ENCODE data around the gene TSPAN9.

The TSPAN9 gene

DNA sequence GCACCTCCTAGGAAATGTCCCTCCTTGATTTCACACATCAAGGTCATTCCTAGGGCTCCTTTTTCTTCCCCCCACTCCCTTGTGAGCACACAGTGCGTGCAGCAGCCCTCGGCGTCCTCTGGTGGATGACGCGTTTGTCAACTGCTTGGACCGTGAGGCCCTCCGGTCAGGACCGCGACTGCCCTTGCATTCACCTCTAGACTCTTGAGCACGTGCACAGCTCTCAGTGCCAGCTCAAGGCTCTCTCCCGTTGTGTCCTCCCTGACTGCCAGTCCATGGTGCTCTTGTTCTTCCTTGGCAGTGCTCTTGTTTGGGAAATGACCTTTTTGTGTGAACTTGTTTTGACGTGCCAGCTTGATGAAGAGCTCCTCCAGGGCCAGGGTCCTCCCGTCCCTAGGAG lies 67.9 kb downstream of the TSPAN9 start:
- TF ChIP-seq CTCF (IDR thresholded peaks at IDR 0.05; ENCODE audit: low read depth, low read length, missing control alignments) = no peak

GRCh38 chr12:3145546-3146310 lies 68.5 kb downstream of the TSPAN9 start:
- in situ Hi-C loops (cut with HindIII; ENCODE audit: low pct_ligation_motif_present, low sequenced_read_pairs) = loop anchor here (25.0 kb wide), 1 partner anchor 142 kb away; no protein-coding TSS in a partner anchor
- no peaks in the 10 kb centered on the region for H3K36me3 ChIP-seq (replicated peaks)
- TF ChIP-seq CTCF (IDR thresholded peaks at IDR 0.05; ENCODE audit: low read depth, low read length, missing control alignments) = no peak
- H3K4me3 ChIP-seq (ENCODE audit: low read depth, low read length) = no peak overlapping the region
- no peak for DNase-seq
- no peak overlapping the region for H3K27ac ChIP-seq
- H3K27me3 ChIP-seq (replicated peaks) = no peaks in the 10 kb centered on the region

More for the DNA sequence above, 67.9 kb downstream of the TSPAN9 start:
- Histone ChIP-seq H3K27ac (no peak overlapping the region), H3K27me3 (replicated peaks) (no peaks in the 10 kb centered on the region), H3K36me3 (replicated peaks) (no peaks in the 10 kb centered on the region), H3K4me3 (ENCODE audit: low read depth, low read length) (no peak overlapping the region)
- no peak for DNase-seq
- in situ Hi-C loops (cut with HindIII; ENCODE audit: low pct_ligation_motif_present, low sequenced_read_pairs) = loop anchor here (25.0 kb wide), 1 partner anchor 142 kb away; no protein-coding TSS in a partner anchor

DNA sequence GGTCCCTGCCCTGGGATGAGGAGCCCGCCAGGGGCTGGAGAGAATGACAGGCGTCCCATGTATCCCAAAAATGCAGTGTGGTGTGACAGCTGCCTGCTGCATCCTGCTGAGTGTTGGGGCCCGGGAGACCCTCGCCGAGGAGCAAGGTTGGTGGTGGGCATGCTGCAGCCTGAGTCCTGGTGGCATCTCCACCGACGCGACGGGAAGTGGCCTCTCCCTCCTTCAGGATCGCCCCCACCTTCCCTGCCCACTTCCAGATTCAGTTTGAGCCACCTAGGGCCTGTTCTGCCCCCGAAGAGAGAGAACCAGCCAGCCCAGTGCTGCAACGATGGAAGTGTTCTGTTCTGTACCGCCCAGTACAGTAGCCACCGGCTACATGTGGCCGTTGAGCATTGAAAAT lies 70.1 kb downstream of the TSPAN9 start:
- H3K27ac ChIP-seq = no peak overlapping the region
- H3K4me3 ChIP-seq (ENCODE audit: low read depth, low read length) = no peak overlapping the region
- no peak for DNase-seq
- in situ Hi-C loops (cut with HindIII; ENCODE audit: low pct_ligation_motif_present, low sequenced_read_pairs) = loop anchor here (25.0 kb wide), 1 partner anchor 140 kb away; no protein-coding TSS in a partner anchor
- H3K27me3 ChIP-seq (replicated peaks) = no peaks in the 10 kb centered on the region
- no peak for TF ChIP-seq CTCF (IDR thresholded peaks at IDR 0.05; ENCODE audit: low read depth, low read length, missing control alignments)
- H3K36me3 ChIP-seq (replicated peaks) = no peaks in the 10 kb centered on the region

DNA sequence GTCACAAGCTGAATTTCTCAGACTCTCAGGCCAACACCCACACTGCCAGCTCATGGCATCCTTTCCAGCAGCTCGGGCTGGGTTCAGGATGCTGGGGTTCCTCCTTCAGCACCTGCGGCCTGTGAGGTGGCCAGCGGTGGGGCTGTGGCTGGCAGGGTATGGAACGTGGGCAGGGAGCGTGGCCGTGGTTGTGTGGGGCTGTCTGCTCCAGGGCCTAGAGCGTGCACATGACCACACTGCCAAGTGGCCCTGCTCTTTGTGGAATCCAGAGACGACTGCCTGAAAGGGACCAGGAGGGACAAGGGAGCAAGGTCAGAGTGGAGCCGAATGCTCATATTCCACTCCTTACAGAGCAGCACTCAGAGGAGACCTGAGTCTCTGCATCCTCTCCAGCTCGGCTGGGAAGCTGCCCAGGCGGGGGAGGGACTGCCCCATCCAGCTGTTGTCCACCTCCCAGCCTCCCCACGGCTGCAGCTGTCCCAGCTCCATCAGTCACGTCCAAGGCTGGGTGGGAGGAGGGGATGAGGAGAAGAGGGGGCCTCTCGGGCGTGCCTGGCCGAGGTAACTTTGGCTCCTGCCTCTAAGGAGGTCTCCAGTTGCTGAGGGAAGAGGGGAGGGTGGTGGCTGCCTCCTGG lies 71.3 kb downstream of the TSPAN9 start:
- Histone ChIP-seq H3K4me3 (ENCODE audit: low read depth, low read length) (no peak overlapping the region), H3K27ac (no peak overlapping the region), H3K36me3 (replicated peaks) (no peaks in the 10 kb centered on the region), H3K27me3 (replicated peaks) (no peaks in the 10 kb centered on the region)
- no peak for DNase-seq
- no peak for TF ChIP-seq CTCF (IDR thresholded peaks at IDR 0.05; ENCODE audit: low read depth, low read length, missing control alignments)
- in situ Hi-C loops (cut with HindIII; ENCODE audit: low pct_ligation_motif_present, low sequenced_read_pairs) = loop anchor here (25.0 kb wide), 1 partner anchor 139 kb away; no protein-coding TSS in a partner anchor

GRCh38 chr12:3149515-3150307 lies 72.5 kb downstream of the TSPAN9 start:
- H3K4me3 ChIP-seq (ENCODE audit: low read depth, low read length) = no peak overlapping the region
- H3K27ac ChIP-seq = no peak overlapping the region
- no peak for TF ChIP-seq CTCF (IDR thresholded peaks at IDR 0.05; ENCODE audit: low read depth, low read length, missing control alignments)
- DNase-seq = no peak
- H3K36me3 ChIP-seq (replicated peaks) = no peaks in the 10 kb centered on the region
- no peaks in the 10 kb centered on the region for H3K27me3 ChIP-seq (replicated peaks)
- in situ Hi-C loops (cut with HindIII; ENCODE audit: low pct_ligation_motif_present, low sequenced_read_pairs) = loop anchor here (25.0 kb wide), 1 partner anchor 138 kb away; no protein-coding TSS in a partner anchor

Measured in brain microvascular endothelial cell (primary cell).